ENCODE results near the gene TMEM185A.
"Not testable (repeated sequence)": the region's sequence is repeated elsewhere in the genome, so short reads cannot be mapped to it uniquely, and the experiment has no call there.

DNA sequence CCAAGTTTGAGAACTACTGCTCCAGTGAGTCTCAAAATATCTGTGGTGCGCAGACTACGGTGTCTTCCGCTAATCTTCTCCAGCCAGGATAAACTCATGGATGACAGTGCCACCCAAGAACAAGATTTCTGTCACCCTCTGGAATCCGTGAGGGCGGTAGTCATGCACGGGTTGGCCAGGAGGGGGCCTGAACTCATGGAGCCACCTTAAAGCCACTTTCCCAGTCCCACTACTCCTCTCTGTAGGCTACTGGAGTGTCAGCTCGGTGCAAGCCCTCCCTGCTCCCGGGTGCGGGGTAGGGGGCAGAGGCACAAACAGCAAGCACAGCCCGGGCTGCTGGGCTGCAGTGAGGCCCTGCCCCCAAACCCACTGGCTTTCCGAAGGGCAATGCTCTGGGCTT, 33.0 kb downstream of the TMEM185A start:
- TF ChIP-seq POLR2AphosphoS5, POLR2A (IDR thresholded peaks at IDR 0.05): not testable (repeated sequence)
- TF ChIP-seq, protein P1, sequence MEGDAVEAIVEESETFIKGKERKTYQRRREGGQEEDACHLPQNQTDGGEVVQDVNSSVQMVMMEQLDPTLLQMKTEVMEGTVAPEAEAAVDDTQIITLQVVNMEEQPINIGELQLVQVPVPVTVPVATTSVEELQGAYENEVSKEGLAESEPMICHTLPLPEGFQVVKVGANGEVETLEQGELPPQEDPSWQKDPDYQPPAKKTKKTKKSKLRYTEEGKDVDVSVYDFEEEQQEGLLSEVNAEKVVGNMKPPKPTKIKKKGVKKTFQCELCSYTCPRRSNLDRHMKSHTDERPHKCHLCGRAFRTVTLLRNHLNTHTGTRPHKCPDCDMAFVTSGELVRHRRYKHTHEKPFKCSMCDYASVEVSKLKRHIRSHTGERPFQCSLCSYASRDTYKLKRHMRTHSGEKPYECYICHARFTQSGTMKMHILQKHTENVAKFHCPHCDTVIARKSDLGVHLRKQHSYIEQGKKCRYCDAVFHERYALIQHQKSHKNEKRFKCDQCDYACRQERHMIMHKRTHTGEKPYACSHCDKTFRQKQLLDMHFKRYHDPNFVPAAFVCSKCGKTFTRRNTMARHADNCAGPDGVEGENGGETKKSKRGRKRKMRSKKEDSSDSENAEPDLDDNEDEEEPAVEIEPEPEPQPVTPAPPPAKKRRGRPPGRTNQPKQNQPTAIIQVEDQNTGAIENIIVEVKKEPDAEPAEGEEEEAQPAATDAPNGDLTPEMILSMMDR (IDR thresholded peaks at IDR 0.05): not testable (repeated sequence)

All from prostate gland (tissue), 2 donors.